Mesangial cell (primary cell): ENCODE results near the gene PIEZO1. TPM values are rescaled to one million over a fixed set of nuclear protein-coding genes. Genes with fewer than 3 reads are reported as not detected.

Experiments used
- total RNA-seq: library from RNA; depleted of rRNA; stranded (reverse); fragments of >200 nt; gene quantifications from 2 replicates; pipeline ENCODE4 v1.2.3, GENCODE V29; 2015

The PIEZO1 gene, protein sequence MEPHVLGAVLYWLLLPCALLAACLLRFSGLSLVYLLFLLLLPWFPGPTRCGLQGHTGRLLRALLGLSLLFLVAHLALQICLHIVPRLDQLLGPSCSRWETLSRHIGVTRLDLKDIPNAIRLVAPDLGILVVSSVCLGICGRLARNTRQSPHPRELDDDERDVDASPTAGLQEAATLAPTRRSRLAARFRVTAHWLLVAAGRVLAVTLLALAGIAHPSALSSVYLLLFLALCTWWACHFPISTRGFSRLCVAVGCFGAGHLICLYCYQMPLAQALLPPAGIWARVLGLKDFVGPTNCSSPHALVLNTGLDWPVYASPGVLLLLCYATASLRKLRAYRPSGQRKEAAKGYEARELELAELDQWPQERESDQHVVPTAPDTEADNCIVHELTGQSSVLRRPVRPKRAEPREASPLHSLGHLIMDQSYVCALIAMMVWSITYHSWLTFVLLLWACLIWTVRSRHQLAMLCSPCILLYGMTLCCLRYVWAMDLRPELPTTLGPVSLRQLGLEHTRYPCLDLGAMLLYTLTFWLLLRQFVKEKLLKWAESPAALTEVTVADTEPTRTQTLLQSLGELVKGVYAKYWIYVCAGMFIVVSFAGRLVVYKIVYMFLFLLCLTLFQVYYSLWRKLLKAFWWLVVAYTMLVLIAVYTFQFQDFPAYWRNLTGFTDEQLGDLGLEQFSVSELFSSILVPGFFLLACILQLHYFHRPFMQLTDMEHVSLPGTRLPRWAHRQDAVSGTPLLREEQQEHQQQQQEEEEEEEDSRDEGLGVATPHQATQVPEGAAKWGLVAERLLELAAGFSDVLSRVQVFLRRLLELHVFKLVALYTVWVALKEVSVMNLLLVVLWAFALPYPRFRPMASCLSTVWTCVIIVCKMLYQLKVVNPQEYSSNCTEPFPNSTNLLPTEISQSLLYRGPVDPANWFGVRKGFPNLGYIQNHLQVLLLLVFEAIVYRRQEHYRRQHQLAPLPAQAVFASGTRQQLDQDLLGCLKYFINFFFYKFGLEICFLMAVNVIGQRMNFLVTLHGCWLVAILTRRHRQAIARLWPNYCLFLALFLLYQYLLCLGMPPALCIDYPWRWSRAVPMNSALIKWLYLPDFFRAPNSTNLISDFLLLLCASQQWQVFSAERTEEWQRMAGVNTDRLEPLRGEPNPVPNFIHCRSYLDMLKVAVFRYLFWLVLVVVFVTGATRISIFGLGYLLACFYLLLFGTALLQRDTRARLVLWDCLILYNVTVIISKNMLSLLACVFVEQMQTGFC (N-terminal part only)
- 330 and 378 TPM in 2 replicates for total RNA-seq

DNA sequence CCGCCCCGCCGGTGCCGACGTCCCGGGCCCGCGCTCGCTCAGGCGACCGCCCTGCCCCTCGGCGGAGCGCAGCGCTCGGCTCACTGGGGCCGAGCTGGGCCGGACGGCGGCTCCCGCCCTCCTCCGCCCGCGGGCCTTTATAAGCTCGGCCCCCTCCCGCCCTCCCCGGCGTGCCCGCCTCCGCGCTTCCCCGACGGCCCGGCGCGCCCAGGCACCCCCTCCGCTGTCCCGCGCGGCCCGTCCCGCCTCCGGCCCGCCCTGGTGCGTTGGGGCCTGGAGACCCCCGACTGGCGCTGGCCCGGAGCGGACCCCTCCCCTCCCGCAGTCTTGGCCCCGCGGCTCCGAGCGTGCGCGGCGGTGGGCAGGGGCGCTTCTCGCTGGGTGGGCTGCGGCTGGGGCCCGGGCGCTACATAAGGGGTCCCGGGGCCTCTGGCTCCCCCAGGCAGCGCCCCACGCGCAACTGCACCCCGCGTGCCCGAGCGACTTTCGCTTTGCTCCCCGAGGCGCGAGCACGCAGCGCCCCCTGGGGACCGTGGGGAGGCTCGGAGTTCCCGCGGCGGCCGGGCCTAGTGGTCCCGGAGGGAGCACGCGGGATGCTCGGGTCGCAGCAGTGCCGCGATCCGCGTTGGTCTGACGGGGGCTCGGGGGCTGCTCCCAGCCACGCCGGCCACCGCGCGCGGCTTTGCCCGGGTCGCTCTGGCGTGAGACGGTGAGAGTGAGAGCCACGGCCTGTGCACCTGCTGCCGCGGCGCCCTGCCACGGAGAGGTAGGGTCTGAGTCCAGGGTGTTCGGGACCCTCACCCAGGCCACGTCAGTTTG lies at the start of gene PIEZO1:
Gene PIEZO1 (minus strand): TSS at position 115 of the 819 bp plus-strand sequence. CDS start 256 bp downstream, outside the sequence.

DNA sequence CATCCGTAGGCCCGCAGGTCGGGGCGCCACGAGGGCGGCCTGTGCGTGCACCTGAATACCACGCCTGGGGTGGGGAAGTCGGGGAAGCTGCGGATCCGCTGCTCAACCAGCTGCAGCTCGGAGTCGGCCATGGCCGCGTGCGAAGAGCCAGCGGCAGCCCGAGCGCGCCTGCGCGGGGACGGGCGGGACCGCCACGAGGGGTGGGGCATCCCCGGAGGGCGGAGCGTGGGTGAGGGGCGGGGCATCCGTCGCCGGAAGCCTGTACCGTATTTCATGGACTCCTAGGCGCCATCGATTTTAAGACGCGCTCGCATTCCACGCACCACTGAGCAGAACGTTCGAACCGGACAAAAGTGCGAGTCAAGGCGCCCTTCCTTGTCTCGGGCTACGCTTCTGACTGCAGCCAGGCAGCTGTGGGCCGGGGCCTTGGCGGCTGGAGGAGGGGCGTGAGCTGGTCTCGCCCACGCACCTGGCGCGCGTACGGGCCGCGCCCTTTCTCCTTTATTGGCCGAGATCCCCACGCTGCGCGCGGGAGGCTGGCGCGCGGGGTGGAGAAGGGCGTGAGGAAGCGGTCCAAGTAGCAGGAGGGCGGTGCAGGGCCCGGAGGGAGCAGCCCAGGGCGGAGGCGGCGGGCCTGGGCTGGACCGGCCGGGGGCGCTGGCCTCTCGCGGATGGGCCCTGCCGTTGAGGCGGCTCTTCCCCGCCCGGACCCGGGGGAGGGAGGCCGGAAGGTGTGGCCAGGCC lies 26.9 kb upstream of the PIEZO1 start, which contains the start of gene APRT:
Gene APRT (minus strand): TSS at position 160 of the 744 bp plus-strand sequence. CDS start 29 bp downstream, at position 131.

DNA sequence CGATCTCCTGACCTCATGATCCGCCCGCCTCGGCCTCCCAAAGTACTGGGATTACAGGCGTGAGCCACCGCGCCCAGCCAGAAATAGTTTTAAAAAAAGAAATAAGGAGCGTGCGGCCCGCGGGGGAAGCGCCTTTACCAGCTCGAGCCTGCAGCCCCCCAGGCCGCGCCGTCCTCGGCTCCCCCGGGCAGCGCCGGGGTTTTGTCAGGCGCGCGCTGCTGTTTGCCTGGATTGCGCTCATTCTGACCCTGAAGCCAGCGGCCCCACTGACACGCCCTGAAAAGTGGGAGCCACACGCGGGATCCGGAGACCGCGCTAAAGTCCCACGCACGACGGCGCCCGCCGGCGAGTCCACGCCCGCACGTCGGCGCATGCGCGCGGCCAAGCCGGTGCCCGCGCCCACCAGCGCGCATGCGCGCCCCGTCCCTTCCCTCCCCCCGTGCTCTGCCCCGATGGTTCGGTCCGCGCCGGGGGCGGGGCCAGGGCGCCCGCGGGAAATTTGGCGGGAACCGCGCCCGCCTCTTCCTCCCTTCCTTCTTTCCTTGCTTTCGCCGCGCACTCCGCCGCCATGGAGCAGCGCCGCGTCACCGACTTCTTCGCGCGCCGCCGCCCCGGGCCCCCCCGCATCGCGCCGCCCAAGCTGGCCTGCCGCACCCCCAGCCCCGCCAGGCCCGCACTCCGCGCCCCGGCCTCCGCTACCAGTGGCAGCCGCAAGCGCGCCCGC lies 18.4 kb upstream of the PIEZO1 start, which contains the start of gene CDT1:
Gene CDT1 (plus strand): TSS at position 526 of the 724 bp plus-strand sequence. CDS start 43 bp downstream, at position 569.

DNA sequence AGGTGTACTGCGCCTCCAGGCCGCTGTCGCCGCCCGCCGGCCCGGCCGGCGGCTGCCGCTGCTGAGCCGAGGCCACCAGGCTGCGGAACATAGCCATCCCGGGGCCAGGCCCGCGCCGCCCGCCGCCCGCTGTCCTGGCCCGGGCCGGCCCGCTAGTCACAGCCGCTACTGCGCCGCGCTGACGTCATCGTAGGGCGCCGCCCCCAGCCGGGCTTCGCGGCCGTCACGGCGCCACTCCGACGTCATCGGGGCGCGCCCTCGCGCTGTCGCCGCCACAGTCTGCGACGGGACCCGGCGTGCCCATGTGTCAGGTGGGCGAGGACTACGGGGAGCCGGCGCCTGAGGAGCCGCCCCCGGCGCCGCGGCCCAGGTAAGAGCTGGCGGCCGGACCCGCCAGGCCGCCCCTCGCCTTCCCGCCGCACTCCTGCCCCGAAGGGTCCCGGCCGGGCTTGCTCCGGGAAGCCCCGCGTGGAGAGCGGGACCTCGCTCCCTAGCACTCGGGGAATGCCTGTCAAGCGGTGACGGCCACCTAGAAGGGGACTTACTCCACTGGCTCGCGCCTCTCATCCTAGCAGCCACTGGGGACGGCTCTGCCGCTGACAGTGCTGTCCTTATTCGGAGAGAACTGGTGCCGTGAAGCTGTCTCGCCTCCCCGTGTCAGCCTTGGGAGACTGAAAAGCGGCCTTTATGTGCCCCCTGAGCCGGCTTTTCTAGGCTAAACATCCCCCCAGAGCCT lies 78.6 kb downstream of the PIEZO1 start, which contains the start of the genes CTU2 and RNF166:
Gene CTU2 (plus strand): TSS at position 275 of the 736 bp plus-strand sequence. CDS start 28 bp downstream, at position 303.
Gene RNF166 (minus strand): TSS at position 180 of the 736 bp plus-strand sequence. CDS start 83 bp downstream, at position 97.

DNA sequence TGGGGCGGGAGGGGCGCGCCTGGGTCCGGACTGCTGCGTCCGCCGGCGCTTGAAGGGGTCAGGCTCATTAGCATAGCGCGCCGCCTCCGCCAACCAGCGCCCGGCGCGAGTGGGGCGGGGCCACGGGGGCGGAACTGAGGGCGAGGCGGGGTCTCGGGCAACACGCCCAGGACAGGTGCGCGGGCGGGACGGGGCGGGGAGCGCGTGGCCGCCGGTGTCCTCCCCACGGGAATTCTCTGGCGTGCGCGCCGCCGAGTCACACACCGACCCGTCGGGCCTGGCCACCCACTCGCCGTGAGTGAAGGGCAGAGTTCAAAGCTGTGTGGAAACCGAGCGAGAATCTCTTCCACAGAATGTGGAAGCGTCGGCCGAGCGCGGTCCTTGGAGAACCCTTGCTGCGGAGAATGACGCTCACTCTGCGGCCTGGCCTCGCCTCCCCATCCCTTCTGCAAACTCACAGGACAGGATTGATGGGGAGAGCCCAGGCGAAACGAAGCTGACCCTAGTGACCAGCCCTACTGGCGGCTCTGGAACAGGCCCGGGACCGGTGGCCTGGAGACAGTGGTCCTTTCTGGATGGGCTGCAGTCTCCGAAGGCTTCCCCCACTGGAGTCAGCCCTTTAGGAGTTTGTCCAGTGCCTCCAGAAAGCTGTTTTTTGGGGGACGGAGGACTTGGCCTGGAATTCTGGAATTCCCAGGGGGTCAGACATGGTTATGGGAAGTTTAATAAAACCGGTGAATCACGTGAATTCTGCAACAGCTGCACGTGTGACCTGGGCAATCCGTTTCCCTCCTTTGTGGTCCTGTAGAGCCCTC lies 98.4 kb downstream of the PIEZO1 start, which contains the start of gene SNAI3:
Gene SNAI3 (minus strand): TSS at position 69 of the 815 bp plus-strand sequence. CDS start 101 bp downstream, outside the sequence.

Other genes starting within 250 kb of the PIEZO1 start
- 12.4 and 16.3 TPM in 2 replicates for gene ZC3H18, start 214.8 kb downstream of the PIEZO1 start, total RNA-seq
- gene IL17C, start 146.6 kb downstream of the PIEZO1 start, total RNA-seq, result not detected in 2 replicates
- gene CYBA, start 134.2 kb downstream of the PIEZO1 start, total RNA-seq, result 892 and 1,214 TPM in 2 replicates
- 56.9 and 89.5 TPM in 2 replicates for gene MVD, start 122.1 kb downstream of the PIEZO1 start, total RNA-seq
- 0.25 TPM in 1 of 2 replicates, not detected in the other for gene SNAI3, start 98.7 kb downstream of the PIEZO1 start, total RNA-seq
- gene RNF166, start 78.8 kb downstream of the PIEZO1 start, total RNA-seq, result 31.0 and 34.7 TPM in 2 replicates
- 18.8 and 23.3 TPM in 2 replicates for gene CTU2, start 78.7 kb downstream of the PIEZO1 start, total RNA-seq
- gene CDT1, start 18.6 kb upstream of the PIEZO1 start, total RNA-seq, result 20.4 and 63.6 TPM in 2 replicates
- 196 and 238 TPM in 2 replicates for gene APRT, start 26.7 kb upstream of the PIEZO1 start, total RNA-seq
- gene GALNS, start 71.7 kb upstream of the PIEZO1 start, total RNA-seq, result 19.9 and 32.8 TPM in 2 replicates
- gene TRAPPC2L, start 71.9 kb upstream of the PIEZO1 start, total RNA-seq, result 48.8 and 60.3 TPM in 2 replicates
- gene PABPN1L, start 81.4 kb upstream of the PIEZO1 start, total RNA-seq, result not detected in 2 replicates
- gene CBFA2T3, start 192.0 kb upstream of the PIEZO1 start, total RNA-seq, result not detected in 2 replicates